SK-N-SH treated with all-trans-retinoic acid at 6 μM for 48 hours (cell line): ENCODE measurements around the gene CACNA1D.

ENCODE experiments used
- BACH2 ChIP-seq: fragments of 250-450 bp; sonication (Bioruptor Pico); IDR thresholded peaks from 2 replicates; pipeline ENCODE4 v1.9.0; 2021; ENCODE audit warnings: mild to moderate bottlenecking, borderline replicate concordance
- CREB5 ChIP-seq: fragments of 250-450 bp; sonication (Bioruptor Pico); IDR thresholded peaks from 2 replicates; pipeline ENCODE4 v1.5.1; 2020; ENCODE audit warnings: low read depth, mild to moderate bottlenecking, moderate library complexity
- CSRNP3 ChIP-seq: fragments of 250-450 bp; sonication (Bioruptor Pico); IDR thresholded peaks from 2 replicates; pipeline ENCODE4 v1.5.1; 2021; ENCODE audit warnings: mild to moderate bottlenecking, moderate library complexity
- ESRRG ChIP-seq: fragments of 250-450 bp; sonication (Bioruptor Pico); IDR thresholded peaks from 2 replicates; pipeline ENCODE4 v1.6.1; 2021; ENCODE audit warnings: mild to moderate bottlenecking
- GLIS3 ChIP-seq: fragments of 250-450 bp; sonication (Bioruptor Pico); IDR thresholded peaks from 2 replicates; pipeline ENCODE4 v1.5.0; 2020; ENCODE audit warnings: mild to moderate bottlenecking, moderate library complexity
- OSR1 ChIP-seq: fragments of 250-450 bp; sonication (Bioruptor Pico); IDR thresholded peaks from 2 replicates; pipeline ENCODE4 v1.8.0; 2022; ENCODE audit warnings: moderate library complexity, mild to moderate bottlenecking, inconsistent platforms
- PATZ1 ChIP-seq: fragments of 250-450 bp; sonication (Bioruptor Pico); IDR thresholded peaks from 2 replicates; pipeline ENCODE4 v1.8.0; 2020; ENCODE audit warnings: mild to moderate bottlenecking, moderate library complexity, borderline replicate concordance
- RARB ChIP-seq: fragments of 250-450 bp; sonication (Bioruptor Pico); IDR thresholded peaks from 2 replicates; pipeline ENCODE4 v1.8.0; 2021; ENCODE audit warnings: mild to moderate bottlenecking, moderate library complexity
- SNAI2 ChIP-seq: fragments of 250-450 bp; sonication (Bioruptor Pico); IDR thresholded peaks from 2 replicates; pipeline ENCODE4 v1.5.0; 2020; ENCODE audit warnings: mild to moderate bottlenecking, moderate library complexity
- TCF4 ChIP-seq: fragments of 250-450 bp; sonication (Bioruptor Pico); IDR thresholded peaks from 2 replicates; pipeline ENCODE4 v1.8.0; 2021; ENCODE audit warnings: mild to moderate bottlenecking, moderate library complexity, borderline replicate concordance
- TOX ChIP-seq: fragments of 250-450 bp; sonication (Bioruptor Pico); IDR thresholded peaks from 2 replicates; pipeline ENCODE4 v1.8.0; 2021; ENCODE audit warnings: mild to moderate bottlenecking, moderate library complexity, borderline replicate concordance
- ZNF565 ChIP-seq: fragments of 450-650 bp; formaldehyde crosslinking; conservative IDR thresholded peaks from 2 replicates; pipeline ENCODE4 v1.5.0; 2020; ENCODE audit warnings: low read depth, mild to moderate bottlenecking, moderate library complexity
- ZNF70 ChIP-seq: fragments of 450-650 bp; formaldehyde crosslinking; IDR thresholded peaks from 2 replicates; pipeline ENCODE4 v1.5.0; 2020; ENCODE audit warnings: mild to moderate bottlenecking, moderate library complexity
- ZNF8 ChIP-seq: fragments of 450-650 bp; formaldehyde crosslinking; IDR thresholded peaks from 2 replicates; pipeline ENCODE4 v1.5.0; 2020; ENCODE audit warnings: mild to moderate bottlenecking, moderate library complexity

GRCh38 chr3:53703630-53704362 lies 209.4 kb downstream of the CACNA1D start:
- TF ChIP-seq PATZ1 = no peak
- no peak for TF ChIP-seq GLIS3 (CRISPR knock-in tag)
- no peak for TF ChIP-seq BACH2 (CRISPR knock-in tag)
- TF ChIP-seq ZNF8 (CRISPR knock-in tag) = no peak
- TF ChIP-seq TOX = no peak
- TF ChIP-seq ZNF70 (CRISPR knock-in tag) = no peak
- no peak for TF ChIP-seq CREB5 (CRISPR knock-in tag)
- TF ChIP-seq OSR1 = no peak
- no peak for TF ChIP-seq SNAI2
- TF ChIP-seq ZNF565 = no peak
- TF ChIP-seq RARB = no peak
- no peak for TF ChIP-seq TCF4 (CRISPR knock-in tag)
- TF ChIP-seq ESRRG = no peak
- no peak for TF ChIP-seq CSRNP3 (CRISPR knock-in tag)
